Bronchial epithelial cell (primary cell): ENCODE results near the gene WRAP73. TPM values are rescaled to one million over a fixed set of nuclear protein-coding genes. Genes with fewer than 3 reads are reported as not detected.

Experiments used
- DNase-seq: peaks from one replicate; pipeline ENCODE4 v3.0.0-alpha.2; 2010; ENCODE audit warnings: low read depth
- FAIRE-seq: peaks from 2 replicates; lab custom pipeline; 2011; peaks lifted over from hg19 to GRCh38; lab: Jason Lieb, UNC
- H3K27me3 ChIP-seq: 2 replicates; pipeline ENCODE4 v1.5.1; 2011; ENCODE audit warnings: low read length; ENCODE audit not compliant: control insufficient read depth, insufficient read depth
- H3K36me3 ChIP-seq: 2 replicates; pipeline ENCODE4 v1.5.1; 2011; ENCODE audit warnings: low read length; ENCODE audit not compliant: control insufficient read depth, insufficient read depth
- H3K4me3 ChIP-seq: 2 replicates; pipeline ENCODE4 v1.5.1; 2011; ENCODE audit warnings: mild to moderate bottlenecking, low read depth, low read length, control low read depth
- total RNA-seq: library from RNA; depleted of rRNA; stranded (reverse); fragments of >200 nt; gene quantifications from 2 replicates; pipeline ENCODE4 v1.2.1, GENCODE V29; 2014
- TF ChIP-seq, protein P1 (sequence below): IDR thresholded peaks from 2 replicates; pipeline ENCODE4 v1.5.1; 2011; ENCODE audit warnings: mild to moderate bottlenecking, moderate library complexity, low read length, control low read depth, inconsistent platforms; ENCODE audit not compliant: insufficient read depth, severe bottlenecking

Gene WRAP73, protein sequence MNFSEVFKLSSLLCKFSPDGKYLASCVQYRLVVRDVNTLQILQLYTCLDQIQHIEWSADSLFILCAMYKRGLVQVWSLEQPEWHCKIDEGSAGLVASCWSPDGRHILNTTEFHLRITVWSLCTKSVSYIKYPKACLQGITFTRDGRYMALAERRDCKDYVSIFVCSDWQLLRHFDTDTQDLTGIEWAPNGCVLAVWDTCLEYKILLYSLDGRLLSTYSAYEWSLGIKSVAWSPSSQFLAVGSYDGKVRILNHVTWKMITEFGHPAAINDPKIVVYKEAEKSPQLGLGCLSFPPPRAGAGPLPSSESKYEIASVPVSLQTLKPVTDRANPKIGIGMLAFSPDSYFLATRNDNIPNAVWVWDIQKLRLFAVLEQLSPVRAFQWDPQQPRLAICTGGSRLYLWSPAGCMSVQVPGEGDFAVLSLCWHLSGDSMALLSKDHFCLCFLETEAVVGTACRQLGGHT
- total RNA-seq, result 21.3 and 22.1 TPM in 2 replicates

DNA sequence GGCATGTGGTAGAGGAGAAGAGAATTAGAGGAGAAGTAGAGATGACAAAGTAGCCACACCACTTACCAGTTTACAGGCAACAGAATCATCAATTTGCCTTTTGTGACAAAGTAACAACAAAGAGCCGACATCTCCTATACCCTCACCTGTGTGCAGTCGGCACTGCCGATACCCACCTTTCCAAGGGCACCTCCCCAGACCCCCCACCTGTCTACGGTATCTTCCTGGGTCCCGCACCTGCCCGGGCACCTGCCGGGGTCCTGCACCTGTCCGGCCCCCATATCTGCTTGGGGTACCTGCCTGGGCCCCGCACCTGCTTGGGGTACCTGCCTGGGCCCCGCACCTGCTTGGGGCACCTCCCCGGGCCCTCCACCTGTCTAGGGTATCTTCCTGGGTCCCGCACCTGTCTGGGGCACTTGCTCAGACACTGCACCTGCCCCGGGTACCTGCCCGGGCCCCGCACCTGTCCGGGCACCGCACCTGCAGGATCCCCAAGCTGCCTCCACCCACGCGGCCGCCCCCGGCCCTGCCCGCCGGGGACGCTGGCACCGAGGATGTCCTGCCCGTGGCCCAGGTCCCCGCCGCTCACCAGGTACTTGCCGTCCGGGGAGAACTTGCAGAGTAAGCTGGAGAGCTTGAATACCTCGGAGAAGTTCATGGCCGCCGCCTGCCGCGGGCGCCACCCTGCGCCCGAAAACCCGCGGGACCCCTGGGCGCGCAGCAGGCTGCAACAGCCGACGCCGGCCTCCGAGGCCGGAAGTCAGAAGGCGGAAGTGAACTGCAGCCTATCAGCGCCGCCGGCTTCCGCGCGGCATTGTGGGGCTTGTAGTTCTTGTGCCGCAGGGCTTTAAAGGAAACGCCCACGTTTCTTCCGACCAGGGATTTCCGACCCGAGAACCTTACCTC is at the start of gene WRAP73:
Gene WRAP73 (minus strand): TSS at position 762 of the 906 bp plus-strand sequence. CDS start 104 bp downstream, at position 658.
- H3K27me3 ChIP-seq, result peaks cover 22% of the 10 kb centered on the region
- H3K4me3 ChIP-seq, result peak within 1 kb of the TSS; percentile 96
- DNase-seq, result peak; percentile 81
- FAIRE-seq, result no peak
- peaks cover 5% of the 10 kb centered on the region for H3K36me3 ChIP-seq
- TF ChIP-seq, protein P1, sequence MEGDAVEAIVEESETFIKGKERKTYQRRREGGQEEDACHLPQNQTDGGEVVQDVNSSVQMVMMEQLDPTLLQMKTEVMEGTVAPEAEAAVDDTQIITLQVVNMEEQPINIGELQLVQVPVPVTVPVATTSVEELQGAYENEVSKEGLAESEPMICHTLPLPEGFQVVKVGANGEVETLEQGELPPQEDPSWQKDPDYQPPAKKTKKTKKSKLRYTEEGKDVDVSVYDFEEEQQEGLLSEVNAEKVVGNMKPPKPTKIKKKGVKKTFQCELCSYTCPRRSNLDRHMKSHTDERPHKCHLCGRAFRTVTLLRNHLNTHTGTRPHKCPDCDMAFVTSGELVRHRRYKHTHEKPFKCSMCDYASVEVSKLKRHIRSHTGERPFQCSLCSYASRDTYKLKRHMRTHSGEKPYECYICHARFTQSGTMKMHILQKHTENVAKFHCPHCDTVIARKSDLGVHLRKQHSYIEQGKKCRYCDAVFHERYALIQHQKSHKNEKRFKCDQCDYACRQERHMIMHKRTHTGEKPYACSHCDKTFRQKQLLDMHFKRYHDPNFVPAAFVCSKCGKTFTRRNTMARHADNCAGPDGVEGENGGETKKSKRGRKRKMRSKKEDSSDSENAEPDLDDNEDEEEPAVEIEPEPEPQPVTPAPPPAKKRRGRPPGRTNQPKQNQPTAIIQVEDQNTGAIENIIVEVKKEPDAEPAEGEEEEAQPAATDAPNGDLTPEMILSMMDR, result peak; percentile 26

DNA sequence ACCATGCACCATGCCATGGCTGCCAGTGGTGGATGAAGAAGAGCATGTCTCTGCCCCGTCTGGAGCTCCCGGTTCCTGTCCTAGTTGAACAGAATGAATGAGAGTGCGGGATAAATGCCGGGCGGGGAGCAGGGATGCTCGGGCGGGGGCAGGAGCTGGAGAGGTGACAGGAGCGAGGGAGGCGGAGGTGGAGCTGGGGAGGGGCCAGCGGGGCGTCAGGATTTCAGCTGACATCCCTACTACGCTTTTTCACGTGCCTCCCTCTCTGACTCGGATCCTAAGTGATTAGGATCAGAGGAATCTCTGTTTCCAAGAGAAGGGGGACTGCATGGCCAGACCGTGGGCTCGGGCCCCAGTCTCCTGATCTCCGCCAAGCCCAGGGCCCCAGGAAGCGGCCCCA is 49.7 kb upstream of the WRAP73 start:
- FAIRE-seq (no peak), DNase-seq (no peak)
- Histone ChIP-seq H3K27me3 (no peaks in the 10 kb centered on the region), H3K36me3 (no peaks in the 10 kb centered on the region), H3K4me3 (no peak overlapping the region)
- TF ChIP-seq, protein P1, result no peak

DNA sequence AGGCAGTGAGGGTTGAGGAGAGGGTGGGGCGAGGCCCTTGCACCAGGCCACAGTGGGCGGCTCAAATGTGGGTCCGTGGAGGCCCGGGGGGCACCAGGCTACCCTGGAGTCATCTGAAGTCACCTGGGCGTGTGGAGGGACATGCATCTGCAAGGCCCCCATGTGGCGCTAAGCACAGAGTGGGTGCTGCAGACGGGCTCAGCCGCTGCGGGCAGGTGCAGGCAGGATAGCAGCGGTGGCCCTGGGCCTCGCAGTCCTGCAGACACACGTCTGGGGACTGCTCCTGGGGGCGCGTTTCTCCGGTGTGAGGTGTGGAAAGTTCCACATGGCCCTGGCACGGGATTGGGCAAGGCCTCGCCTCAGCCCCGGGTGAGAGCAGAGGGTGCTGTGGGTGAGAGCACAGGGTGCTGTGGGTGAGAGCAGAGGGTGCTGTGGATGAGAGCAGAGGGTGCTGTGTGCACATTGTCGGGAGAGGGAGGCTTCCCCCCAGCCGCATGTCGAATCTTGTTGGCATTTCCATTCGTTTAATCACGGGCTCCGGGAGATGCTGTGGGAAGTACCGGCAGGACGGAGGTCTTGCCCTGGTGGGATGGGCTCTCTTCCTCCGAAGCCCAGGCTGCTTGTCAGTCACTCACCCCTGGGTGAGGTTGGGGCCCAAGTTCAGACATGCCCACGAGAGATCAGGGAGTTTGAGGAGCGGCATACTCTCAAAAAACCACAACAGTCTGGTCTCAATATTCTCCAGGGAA is 48.9 kb upstream of the WRAP73 start:
- Histone ChIP-seq H3K27me3 (no peaks in the 10 kb centered on the region), H3K4me3 (no peak overlapping the region), H3K36me3 (no peaks in the 10 kb centered on the region)
- TF ChIP-seq, protein P1, result no peak
- DNase-seq (peak; percentile 96), FAIRE-seq (peak; percentile 88)

DNA sequence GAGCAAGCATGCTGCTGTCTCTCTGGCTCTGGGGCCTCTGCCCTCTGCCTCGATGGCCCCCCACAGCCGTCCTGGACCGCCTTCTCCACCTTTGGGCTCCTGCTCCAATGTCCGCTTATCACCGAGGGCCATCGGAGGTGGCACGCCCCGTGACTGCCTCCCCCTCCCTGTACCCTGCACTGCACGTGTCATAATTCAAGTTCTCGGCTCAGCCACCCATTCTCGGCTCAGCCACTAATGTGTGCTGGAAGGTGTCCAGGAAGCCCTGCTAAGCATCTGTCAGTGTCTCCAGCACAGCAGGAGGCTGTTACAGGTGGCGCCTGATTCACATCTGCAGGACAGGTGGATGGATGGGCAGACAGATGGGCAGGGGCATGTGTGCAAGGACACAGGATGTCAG is 47.9 kb upstream of the WRAP73 start:
- FAIRE-seq, result no peak
- H3K27me3 ChIP-seq, result no peaks in the 10 kb centered on the region
- no peak overlapping the region for H3K4me3 ChIP-seq
- TF ChIP-seq, protein P1, result no peak
- H3K36me3 ChIP-seq, result no peaks in the 10 kb centered on the region
- DNase-seq, result no peak

DNA sequence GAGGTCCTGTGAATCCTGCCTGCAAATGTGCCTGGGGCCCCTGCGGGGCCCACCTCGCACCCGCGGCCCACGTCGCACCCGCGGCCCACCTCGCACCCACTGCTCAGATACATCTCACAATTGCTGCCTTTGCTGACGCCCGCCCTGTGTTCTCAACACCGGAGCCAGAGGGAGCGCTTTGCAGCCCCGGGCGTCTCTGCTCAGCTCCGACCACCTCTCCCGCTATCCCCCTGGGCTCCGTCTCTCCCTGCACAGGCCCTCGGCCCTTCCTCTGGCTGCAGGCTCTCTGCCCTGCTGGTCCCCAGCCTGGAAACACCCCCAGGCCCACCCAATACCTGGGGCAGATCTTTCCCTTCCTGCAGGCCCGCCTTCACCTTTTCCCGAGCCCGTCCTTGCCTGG is 47.2 kb upstream of the WRAP73 start:
- no peaks in the 10 kb centered on the region for H3K36me3 ChIP-seq
- TF ChIP-seq, protein P1, result no peak
- FAIRE-seq (no peak), DNase-seq (no peak)
- no peak overlapping the region for H3K4me3 ChIP-seq
- H3K27me3 ChIP-seq, result no peaks in the 10 kb centered on the region
